SH-SY5Y (cell line): ENCODE data around the gene MACC1.

Experiments used
- GATA2 ChIP-seq: IDR thresholded peaks from 2 replicates; pipeline ENCODE4 v1.6.1; 2011; ENCODE audit warnings: mild to moderate bottlenecking, low read depth, low read length
- GATA3 ChIP-seq: IDR thresholded peaks from 2 replicates; pipeline ENCODE4 v1.6.1; 2011; ENCODE audit warnings: low read depth, mild to moderate bottlenecking, low read length, moderate library complexity

DNA sequence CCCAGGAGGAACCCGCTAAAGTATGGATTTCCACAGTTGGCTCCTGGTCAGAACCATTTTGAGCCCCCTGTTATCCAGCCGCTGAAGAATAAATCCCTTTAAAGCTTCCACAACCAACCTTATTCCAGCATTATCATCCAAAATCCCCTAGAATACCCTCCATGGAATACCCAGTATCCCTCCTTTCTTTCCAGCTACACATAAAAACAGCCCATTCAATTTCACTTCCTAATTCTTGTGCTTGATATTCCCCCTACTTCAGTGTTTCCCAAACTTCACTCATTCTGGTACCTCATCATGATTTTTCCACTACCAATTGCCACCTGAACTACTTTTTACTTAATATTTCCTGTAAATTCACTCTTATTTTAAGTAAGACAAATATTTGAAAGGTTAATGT lies 3.1 kb downstream of the MACC1 start:
- TF ChIP-seq GATA3, result no peak
- TF ChIP-seq GATA2, result no peak
